GM12872 (cell line): ENCODE results near the gene C12orf76.

Experiments
- CTCF ChIP-seq: IDR thresholded peaks from 3 replicates; pipeline ENCODE4 v1.5.1; 2011; ENCODE audit warnings: low read depth, mild to moderate bottlenecking, low read length, moderate library complexity; ENCODE audit not compliant: insufficient read depth

The C12orf76 gene

GRCh38 chr12:110015132-110015531 lies 33.2 kb downstream of the C12orf76 start:
- no peak for TF ChIP-seq CTCF

- no peak for TF ChIP-seq CTCF
Measured at GRCh38 chr12:110012659-110013058, 35.7 kb downstream of the C12orf76 start.

- TF ChIP-seq CTCF: no peak
Measured at GRCh38 chr12:110012137-110012536, 36.2 kb downstream of the C12orf76 start.

DNA sequence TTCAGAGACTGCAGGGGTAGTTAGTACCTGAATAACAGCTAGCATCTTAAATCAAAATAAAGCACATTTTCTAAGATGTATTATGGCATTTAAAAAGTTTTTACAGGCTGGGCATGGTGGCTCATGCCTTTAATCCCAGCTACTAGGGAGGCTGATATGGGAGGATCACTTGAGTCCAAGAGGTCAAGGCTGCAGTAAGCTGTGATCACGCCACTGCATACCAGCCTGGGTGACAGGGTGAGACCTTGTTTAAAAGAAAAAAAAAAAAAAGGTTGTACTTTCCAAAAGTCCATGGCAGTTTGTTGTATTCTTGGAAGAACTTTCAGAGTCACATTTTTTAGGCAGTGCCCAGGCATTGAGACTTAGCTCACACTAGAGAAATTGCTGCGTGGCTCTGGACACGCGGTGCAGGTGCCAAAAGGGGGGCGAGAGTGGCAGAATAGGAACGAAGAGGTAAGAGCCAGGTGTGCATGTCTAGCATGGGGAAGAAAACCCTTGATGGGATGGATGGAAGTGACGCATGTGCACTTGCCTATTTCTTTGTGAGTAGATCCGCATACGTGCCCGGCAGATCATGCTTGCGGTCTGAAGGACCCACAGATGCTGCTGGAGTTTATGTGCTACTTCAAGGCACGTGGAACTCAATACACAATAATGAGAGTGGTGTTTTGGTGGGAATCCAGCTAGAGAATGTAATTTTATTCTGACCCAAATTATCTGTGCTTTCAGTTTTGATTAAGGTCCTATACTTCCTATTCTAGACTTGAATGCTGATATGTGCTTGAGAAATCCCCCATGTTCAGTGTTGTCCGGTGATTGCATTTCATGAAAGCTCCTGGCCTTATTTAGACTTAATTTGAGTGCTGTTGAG lies 37.2 kb downstream of the C12orf76 start:
- no peak for TF ChIP-seq CTCF

GRCh38 chr12:110007881-110008280 lies 40.4 kb downstream of the C12orf76 start:
- no peak for TF ChIP-seq CTCF

DNA sequence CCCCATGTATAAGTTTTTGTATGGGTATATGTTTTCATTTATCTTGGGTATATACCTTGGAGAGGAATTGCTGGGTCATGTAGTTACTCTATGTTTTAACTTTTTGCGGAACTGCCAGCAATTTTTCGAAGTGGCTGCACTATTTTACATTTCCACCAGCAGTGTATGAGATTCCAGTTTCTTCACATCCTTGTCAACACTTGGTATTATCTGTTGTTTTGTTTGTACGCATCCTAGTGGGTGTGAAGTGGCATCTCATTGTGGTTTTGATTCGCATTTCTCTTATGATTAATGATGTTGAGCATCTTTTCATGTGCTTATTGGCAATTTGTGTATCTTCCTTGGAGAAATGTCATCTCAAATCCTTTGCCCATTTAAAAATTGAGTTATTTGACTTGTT lies 42.2 kb downstream of the C12orf76 start:
- no peak for TF ChIP-seq CTCF

DNA sequence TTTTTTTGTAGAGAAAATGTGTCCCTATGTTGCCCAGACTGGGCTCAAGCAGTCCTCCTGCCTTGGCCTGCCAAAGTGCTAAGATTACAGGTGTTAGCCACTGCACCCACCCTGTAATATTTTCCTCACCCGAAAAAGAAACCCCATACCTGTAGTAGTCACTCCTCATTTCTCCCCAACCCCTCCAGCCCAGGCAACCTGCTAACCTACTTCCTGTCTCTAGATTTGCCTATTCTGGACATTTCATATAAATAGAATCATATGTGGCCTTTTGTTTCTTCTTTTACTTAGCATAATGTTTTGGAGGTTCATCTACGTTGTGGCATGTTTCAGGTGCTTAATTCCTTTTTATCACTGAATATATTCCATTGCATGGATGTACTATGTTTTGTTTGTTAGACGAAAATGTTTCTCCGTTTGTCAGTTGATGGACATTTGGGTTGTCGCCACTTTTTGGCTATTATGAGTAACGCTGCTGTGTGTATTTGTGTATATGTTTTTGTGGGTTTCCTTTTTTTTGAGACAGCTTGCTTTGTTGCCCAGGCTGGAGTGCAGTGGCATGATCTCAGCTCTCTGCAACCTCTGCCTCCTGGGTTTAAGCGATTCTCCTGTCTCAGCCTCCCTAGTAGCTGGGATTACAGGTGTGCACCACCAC lies 42.9 kb downstream of the C12orf76 start:
- no peak for TF ChIP-seq CTCF
